GM23338 (cell line): ENCODE data around the gene MAD1L1. TPM values are rescaled to one million over a fixed set of nuclear protein-coding genes. Genes with fewer than 3 reads are reported as not detected.

Experiments used
- CTCF ChIP-seq, 2 experiments: fragments of 200-600 bp in 1 of 2; sonication (generic) in 1 of 2; conservative IDR thresholded peaks; 2 replicates each; pipeline versions ENCODE4 v1.5.1 to v1.6.1; 2016 to 2017; ENCODE audit warnings: antibody characterized with exemption in 2 of 2, low read depth in 2 of 2, mild to moderate bottlenecking in 2 of 2, moderate library complexity in 1 of 2
- POLR2AphosphoS5 ChIP-seq: IDR thresholded peaks from 2 replicates; pipeline ENCODE4 v1.6.1; 2016; ENCODE audit warnings: antibody characterized with exemption, low read depth
- ZNF114 ChIP-seq: fragments of 250-450 bp; sonication (Bioruptor Pico); IDR thresholded peaks from 2 replicates; pipeline ENCODE4 v1.5.0; 2020; ENCODE audit warnings: mild to moderate bottlenecking, moderate library complexity
- polyA plus RNA-seq: library from polyadenylated mRNA; unstranded; fragments of >200 nt; fragmentation: Nextera tagmentation; extraction: Ambion mirVana; gene quantifications from 2 replicates; pipeline ENCODE4 v1.2.1, GENCODE V29; 2016
- total RNA-seq: library from RNA; depleted of rRNA; stranded (reverse); fragments of >200 nt; shearing (Covaris generic); gene quantifications from 2 replicates; pipeline ENCODE4 v1.2.3, GENCODE V29; 2014
- TF ChIP-seq, protein P1 (sequence below): fragments of 250-450 bp; sonication (Bioruptor Pico); IDR thresholded peaks from 2 replicates; pipeline ENCODE4 v1.5.0; 2020; ENCODE audit warnings: mild to moderate bottlenecking, moderate library complexity
- TF ChIP-seq, protein P2 (sequence below): IDR thresholded peaks from one replicate; pipeline ENCODE4 v1.6.1; 2018; ENCODE audit warnings: antibody characterized with exemption; ENCODE audit not compliant: unreplicated experiment

Gene MAD1L1
- total and polyA plus RNA-seq, 2 experiments from 2014 or later: 40.3 to 59.3 TPM

DNA sequence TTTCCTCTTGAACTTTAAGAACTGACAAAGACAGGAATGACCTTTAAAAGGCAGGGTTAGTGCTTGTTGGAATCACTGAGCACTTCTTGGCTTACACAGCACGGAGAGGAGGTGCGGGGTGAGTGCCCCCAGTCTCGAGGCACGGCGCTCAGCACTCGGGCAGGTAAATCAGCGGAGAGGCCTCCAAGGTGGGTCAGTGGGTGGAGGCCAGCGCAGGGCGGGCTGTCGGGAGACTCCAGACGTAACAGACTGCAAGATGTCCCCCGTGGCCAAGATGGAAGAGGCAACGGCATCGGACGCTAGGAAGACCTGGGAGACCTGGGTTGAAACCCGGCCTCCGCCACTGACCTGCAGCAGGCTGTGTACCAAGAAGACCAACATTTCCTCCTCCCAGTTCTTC lies 149.4 kb downstream of the MAD1L1 start (continued):
- TF ChIP-seq, protein P1, sequence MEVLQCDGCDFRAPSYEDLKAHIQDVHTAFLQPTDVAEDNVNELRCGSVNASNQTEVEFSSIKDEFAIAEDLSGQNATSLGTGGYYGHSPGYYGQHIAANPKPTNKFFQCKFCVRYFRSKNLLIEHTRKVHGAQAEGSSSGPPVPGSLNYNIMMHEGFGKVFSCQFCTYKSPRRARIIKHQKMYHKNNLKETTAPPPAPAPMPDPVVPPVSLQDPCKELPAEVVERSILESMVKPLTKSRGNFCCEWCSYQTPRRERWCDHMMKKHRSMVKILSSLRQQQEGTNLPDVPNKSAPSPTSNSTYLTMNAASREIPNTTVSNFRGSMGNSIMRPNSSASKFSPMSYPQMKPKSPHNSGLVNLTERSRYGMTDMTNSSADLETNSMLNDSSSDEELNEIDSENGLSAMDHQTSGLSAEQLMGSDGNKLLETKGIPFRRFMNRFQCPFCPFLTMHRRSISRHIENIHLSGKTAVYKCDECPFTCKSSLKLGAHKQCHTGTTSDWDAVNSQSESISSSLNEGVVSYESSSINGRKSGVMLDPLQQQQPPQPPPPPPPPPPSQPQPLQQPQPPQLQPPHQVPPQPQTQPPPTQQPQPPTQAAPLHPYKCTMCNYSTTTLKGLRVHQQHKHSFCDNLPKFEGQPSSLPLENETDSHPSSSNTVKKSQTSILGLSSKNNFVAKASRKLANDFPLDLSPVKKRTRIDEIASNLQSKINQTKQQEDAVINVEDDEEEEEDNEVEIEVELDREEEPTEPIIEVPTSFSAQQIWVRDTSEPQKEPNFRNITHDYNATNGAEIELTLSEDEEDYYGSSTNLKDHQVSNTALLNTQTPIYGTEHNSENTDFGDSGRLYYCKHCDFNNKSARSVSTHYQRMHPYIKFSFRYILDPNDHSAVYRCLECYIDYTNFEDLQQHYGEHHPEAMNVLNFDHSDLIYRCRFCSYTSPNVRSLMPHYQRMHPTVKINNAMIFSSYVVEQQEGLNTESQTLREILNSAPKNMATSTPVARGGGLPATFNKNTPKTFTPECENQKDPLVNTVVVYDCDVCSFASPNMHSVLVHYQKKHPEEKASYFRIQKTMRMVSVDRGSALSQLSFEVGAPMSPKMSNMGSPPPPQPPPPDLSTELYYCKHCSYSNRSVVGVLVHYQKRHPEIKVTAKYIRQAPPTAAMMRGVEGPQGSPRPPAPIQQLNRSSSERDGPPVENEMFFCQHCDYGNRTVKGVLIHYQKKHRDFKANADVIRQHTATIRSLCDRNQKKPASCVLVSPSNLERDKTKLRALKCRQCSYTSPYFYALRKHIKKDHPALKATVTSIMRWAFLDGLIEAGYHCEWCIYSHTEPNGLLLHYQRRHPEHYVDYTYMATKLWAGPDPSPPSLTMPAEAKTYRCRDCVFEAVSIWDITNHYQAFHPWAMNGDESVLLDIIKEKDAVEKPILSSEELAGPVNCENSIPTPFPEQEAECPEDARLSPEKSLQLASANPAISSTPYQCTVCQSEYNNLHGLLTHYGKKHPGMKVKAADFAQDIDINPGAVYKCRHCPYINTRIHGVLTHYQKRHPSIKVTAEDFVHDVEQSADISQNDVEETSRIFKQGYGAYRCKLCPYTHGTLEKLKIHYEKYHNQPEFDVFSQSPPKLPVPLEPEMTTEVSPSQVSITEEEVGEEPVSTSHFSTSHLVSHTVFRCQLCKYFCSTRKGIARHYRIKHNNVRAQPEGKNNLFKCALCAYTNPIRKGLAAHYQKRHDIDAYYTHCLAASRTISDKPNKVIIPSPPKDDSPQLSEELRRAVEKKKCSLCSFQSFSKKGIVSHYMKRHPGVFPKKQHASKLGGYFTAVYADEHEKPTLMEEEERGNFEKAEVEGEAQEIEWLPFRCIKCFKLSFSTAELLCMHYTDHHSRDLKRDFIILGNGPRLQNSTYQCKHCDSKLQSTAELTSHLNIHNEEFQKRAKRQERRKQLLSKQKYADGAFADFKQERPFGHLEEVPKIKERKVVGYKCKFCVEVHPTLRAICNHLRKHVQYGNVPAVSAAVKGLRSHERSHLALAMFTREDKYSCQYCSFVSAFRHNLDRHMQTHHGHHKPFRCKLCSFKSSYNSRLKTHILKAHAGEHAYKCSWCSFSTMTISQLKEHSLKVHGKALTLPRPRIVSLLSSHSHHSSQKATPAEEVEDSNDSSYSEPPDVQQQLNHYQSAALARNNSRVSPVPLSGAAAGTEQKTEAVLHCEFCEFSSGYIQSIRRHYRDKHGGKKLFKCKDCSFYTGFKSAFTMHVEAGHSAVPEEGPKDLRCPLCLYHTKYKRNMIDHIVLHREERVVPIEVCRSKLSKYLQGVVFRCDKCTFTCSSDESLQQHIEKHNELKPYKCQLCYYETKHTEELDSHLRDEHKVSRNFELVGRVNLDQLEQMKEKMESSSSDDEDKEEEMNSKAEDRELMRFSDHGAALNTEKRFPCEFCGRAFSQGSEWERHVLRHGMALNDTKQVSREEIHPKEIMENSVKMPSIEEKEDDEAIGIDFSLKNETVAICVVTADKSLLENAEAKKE (CRISPR knock-in tag): no peak
- no peak for TF ChIP-seq ZNF114 (CRISPR knock-in tag)
- TF ChIP-seq POLR2AphosphoS5: no peak
- TF ChIP-seq, protein P2, sequence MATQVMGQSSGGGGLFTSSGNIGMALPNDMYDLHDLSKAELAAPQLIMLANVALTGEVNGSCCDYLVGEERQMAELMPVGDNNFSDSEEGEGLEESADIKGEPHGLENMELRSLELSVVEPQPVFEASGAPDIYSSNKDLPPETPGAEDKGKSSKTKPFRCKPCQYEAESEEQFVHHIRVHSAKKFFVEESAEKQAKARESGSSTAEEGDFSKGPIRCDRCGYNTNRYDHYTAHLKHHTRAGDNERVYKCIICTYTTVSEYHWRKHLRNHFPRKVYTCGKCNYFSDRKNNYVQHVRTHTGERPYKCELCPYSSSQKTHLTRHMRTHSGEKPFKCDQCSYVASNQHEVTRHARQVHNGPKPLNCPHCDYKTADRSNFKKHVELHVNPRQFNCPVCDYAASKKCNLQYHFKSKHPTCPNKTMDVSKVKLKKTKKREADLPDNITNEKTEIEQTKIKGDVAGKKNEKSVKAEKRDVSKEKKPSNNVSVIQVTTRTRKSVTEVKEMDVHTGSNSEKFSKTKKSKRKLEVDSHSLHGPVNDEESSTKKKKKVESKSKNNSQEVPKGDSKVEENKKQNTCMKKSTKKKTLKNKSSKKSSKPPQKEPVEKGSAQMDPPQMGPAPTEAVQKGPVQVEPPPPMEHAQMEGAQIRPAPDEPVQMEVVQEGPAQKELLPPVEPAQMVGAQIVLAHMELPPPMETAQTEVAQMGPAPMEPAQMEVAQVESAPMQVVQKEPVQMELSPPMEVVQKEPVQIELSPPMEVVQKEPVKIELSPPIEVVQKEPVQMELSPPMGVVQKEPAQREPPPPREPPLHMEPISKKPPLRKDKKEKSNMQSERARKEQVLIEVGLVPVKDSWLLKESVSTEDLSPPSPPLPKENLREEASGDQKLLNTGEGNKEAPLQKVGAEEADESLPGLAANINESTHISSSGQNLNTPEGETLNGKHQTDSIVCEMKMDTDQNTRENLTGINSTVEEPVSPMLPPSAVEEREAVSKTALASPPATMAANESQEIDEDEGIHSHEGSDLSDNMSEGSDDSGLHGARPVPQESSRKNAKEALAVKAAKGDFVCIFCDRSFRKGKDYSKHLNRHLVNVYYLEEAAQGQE: no peak
- no peak for TF ChIP-seq CTCF (conservative IDR thresholded peaks at IDR 0.05; ENCODE audit: low read depth in 2 of 2)
